ENCODE data around the gene PRM1. TPM values are rescaled to one million over a fixed set of nuclear protein-coding genes. Genes with fewer than 3 reads are reported as not detected.

PRM1 gene
- total and polyA plus RNA-seq, 2 of the 13 experiments (the other 11 are each of a cell fraction or from before 2014, with no cell fraction given) = not detected

DNA sequence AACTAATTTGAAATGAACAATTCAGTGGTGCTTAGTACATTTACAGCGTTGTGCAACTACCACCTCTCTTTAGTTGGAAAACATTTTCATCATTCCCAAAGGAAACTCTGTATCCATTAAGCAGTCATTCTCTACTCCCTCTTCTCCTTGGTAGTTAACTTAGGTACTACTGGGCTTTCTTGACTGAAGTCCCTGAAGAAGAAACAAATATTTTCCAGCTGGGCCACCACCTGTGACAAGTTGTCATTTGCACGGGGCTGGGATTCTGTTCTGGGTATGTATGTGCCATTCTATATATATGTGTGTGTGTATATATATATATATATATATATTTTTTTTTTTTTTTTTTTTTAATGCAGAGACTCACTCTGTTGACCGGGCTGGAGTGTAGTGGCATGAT is 48.8 kb upstream of the PRM1 start:
- Histone ChIP-seq H3K4me3 (replicated peaks in 1 of 3; ENCODE audit: insufficient read depth in 1 of 3, low read depth in 2 of 3, low read length in 3 of 3) (no peak overlapping the region), H3K9me3 (ENCODE audit: low read length) (no peaks in the 10 kb centered on the region), H3K36me3 (replicated peaks in 1 of 2; ENCODE audit: control insufficient read depth in 1 of 2, insufficient read depth in 2 of 2, low read length in 2 of 2) (no peaks in the 10 kb centered on the region), H3K79me2 (ENCODE audit: insufficient read depth, low read length) (no peaks in the 10 kb centered on the region), H3K4me2 (ENCODE audit: low read depth, low read length) (no peak overlapping the region), H2AFZ (ENCODE audit: low read length) (no peak overlapping the region), H4K20me1 (ENCODE audit: insufficient read depth, low read length) (no peaks in the 10 kb centered on the region), H3K27ac (ENCODE audit: extremely low read length, insufficient read depth, low read length) (no peak overlapping the region), H3K4me1 (ENCODE audit: insufficient read depth, low read length) (peaks cover 70% of the 10 kb centered on the region), H3K9ac (ENCODE audit: insufficient read depth, low read depth, low read length) (no peak overlapping the region), H3K27me3 (ENCODE audit: control insufficient read depth in 1 of 2, insufficient read depth in 2 of 2, low read length in 2 of 2) (no peaks in the 10 kb centered on the region)
- no TSS peak for BruUV-seq (replicated peaks)
- CTCF ChIA-PET (ENCODE audit: low intra/inter-chr PET ratio, low total read pairs) = no interaction called here
- no peak for FAIRE-seq
- ATAC-seq = no peak
- DNase-seq (ENCODE audit: low spot score) = no peak
- in situ Hi-C loops (cut with HindIII; ENCODE audit: extremely low pct_ligation_motif_present, low pct_unique_long_range_greater_than_20kb) (no loop called here), intact Hi-C loops (cut with micrococcal nuclease; ENCODE audit: unreplicated experiment) (no loop called here)
- POLR2A ChIA-PET = interaction anchor here (0.6 kb wide), 1 partner anchor 72 kb away, joined by 3 read pairs; no protein-coding TSS in a partner anchor
- WGBS (ENCODE audit: low lambda C conversion rate) = 46% methylated on average over 3 of the region's 3 CpGs
- TF ChIP-seq NCOA5 (CRISPR knock-in tag; IDR thresholded peaks at IDR 0.05) (no peak), MLX (CRISPR knock-in tag; IDR thresholded peaks at IDR 0.05) (no peak), MAZ (IDR thresholded peaks at IDR 0.05; ENCODE audit: borderline replicate concordance, low read depth, low read length) (no peak), MAZ (CRISPR knock-in tag; IDR thresholded peaks at IDR 0.05; ENCODE audit: low read depth) (no peak), FIP1L1 (IDR thresholded peaks at IDR 0.05; ENCODE audit: borderline replicate concordance, insufficient read depth, low read depth, low read length) (no peak), FOXO1 (CRISPR knock-in tag; IDR thresholded peaks at IDR 0.05) (no peak), TOPORS (CRISPR knock-in tag; IDR thresholded peaks at IDR 0.05) (no peak), MYPOP (CRISPR knock-in tag; IDR thresholded peaks at IDR 0.05) (no peak), ZNF543 (CRISPR knock-in tag; IDR thresholded peaks at IDR 0.05) (no peak), ZNF619 (CRISPR knock-in tag; IDR thresholded peaks at IDR 0.05) (no peak), GATA4 (IDR thresholded peaks at IDR 0.05; ENCODE audit: borderline replicate concordance, low read depth) (no peak), HOMEZ (CRISPR knock-in tag; IDR thresholded peaks at IDR 0.05; ENCODE audit: low read depth) (no peak), ZNF335 (CRISPR knock-in tag; IDR thresholded peaks at IDR 0.05) (no peak), HCFC1 (IDR thresholded peaks at IDR 0.05; ENCODE audit: low read depth, low read length) (no peak)
- TF ChIP-seq, protein P1, sequence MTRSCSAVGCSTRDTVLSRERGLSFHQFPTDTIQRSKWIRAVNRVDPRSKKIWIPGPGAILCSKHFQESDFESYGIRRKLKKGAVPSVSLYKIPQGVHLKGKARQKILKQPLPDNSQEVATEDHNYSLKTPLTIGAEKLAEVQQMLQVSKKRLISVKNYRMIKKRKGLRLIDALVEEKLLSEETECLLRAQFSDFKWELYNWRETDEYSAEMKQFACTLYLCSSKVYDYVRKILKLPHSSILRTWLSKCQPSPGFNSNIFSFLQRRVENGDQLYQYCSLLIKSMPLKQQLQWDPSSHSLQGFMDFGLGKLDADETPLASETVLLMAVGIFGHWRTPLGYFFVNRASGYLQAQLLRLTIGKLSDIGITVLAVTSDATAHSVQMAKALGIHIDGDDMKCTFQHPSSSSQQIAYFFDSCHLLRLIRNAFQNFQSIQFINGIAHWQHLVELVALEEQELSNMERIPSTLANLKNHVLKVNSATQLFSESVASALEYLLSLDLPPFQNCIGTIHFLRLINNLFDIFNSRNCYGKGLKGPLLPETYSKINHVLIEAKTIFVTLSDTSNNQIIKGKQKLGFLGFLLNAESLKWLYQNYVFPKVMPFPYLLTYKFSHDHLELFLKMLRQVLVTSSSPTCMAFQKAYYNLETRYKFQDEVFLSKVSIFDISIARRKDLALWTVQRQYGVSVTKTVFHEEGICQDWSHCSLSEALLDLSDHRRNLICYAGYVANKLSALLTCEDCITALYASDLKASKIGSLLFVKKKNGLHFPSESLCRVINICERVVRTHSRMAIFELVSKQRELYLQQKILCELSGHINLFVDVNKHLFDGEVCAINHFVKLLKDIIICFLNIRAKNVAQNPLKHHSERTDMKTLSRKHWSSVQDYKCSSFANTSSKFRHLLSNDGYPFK (CRISPR knock-in tag; IDR thresholded peaks at IDR 0.05; ENCODE audit: borderline replicate concordance) = no peak
